Smooth muscle cell (in vitro differentiated cells): ENCODE data around the gene RAB11A. TPM values are rescaled to one million over a fixed set of nuclear protein-coding genes. Genes with fewer than 3 reads are reported as not detected.

Experiments
- DNase-seq: peaks from one replicate; lab custom pipeline; 2025; ENCODE audit not compliant: unreplicated experiment; lab: John Stamatoyannopoulos, UW
- H2AFZ ChIP-seq: fragments of 200-600 bp; sonication (generic); 2 replicates; pipeline ENCODE4 v1.6.0; 2016; ENCODE audit warnings: antibody characterized with exemption, low read depth, mild to moderate bottlenecking
- H3F3A ChIP-seq: fragments of 200-600 bp; sonication (generic); 2 replicates; pipeline ENCODE4 v1.6.0; 2017; ENCODE audit warnings: antibody characterized with exemption, low read depth
- H3K27ac ChIP-seq: fragments of 200-600 bp; sonication (generic); 2 replicates; pipeline ENCODE4 v1.5.1; 2016; ENCODE audit warnings: low read depth, mild to moderate bottlenecking
- H3K27me3 ChIP-seq: fragments of 200-600 bp; sonication (generic); 2 replicates; pipeline ENCODE4 v1.6.1; 2016; ENCODE audit warnings: low read depth, mild to moderate bottlenecking
- H3K36me3 ChIP-seq: fragments of 200-600 bp; sonication (generic); 2 replicates; pipeline ENCODE4 v1.5.1; 2016; ENCODE audit warnings: low read depth
- H3K4me1 ChIP-seq: fragments of 200-600 bp; sonication (generic); 2 replicates; pipeline ENCODE4 v1.5.1; 2016; ENCODE audit warnings: low read depth
- H3K4me2 ChIP-seq: fragments of 200-600 bp; sonication (generic); 2 replicates; pipeline ENCODE4 v1.6.0; 2016; ENCODE audit warnings: mild to moderate bottlenecking
- H3K4me3 ChIP-seq: fragments of 200-600 bp; sonication (generic); 2 replicates; pipeline ENCODE4 v1.5.1; 2016; ENCODE audit warnings: mild to moderate bottlenecking
- H3K79me2 ChIP-seq: fragments of 200-600 bp; sonication (generic); 2 replicates; pipeline ENCODE4 v1.6.0; 2016; ENCODE audit warnings: low read depth, mild to moderate bottlenecking
- H3K9ac ChIP-seq: fragments of 200-600 bp; sonication (generic); 2 replicates; pipeline ENCODE4 v1.6.0; 2016; ENCODE audit warnings: low read depth
- H3K9me3 ChIP-seq: fragments of 200-600 bp; sonication (generic); replicated peaks from 2 replicates; pipeline ENCODE4 v1.5.1; 2016; ENCODE audit warnings: low read depth
- H4K20me1 ChIP-seq: fragments of 200-600 bp; sonication (generic); 2 replicates; pipeline ENCODE4 v1.6.0; 2016; ENCODE audit warnings: low read depth
- WGBS: methylation state at CpG from one replicate; pipeline ENCODE4 v1.1.7; 2016; ENCODE audit warnings: low lambda C conversion rate; 5-methylcytosine and 5-hydroxymethylcytosine counted together
- polyA plus RNA-seq: library from polyadenylated mRNA; unstranded; fragments of >200 nt; fragmentation: Nextera tagmentation; extraction: Ambion mirVana; gene quantifications from 2 replicates; pipeline ENCODE4 v1.2.1, GENCODE V29; 2016
- total RNA-seq: library from RNA; depleted of rRNA; stranded (reverse); fragments of >200 nt; gene quantifications from 2 replicates; pipeline ENCODE4 v1.2.3, GENCODE V29; 2014
- TF ChIP-seq, protein P1 (sequence below): fragments of 200-600 bp; sonication (generic); IDR thresholded peaks from 2 replicates; pipeline ENCODE4 v1.5.1; 2017; ENCODE audit warnings: borderline replicate concordance, mild to moderate bottlenecking, antibody characterized with exemption; ENCODE audit not compliant: insufficient read depth, poor library complexity, severe bottlenecking

The RAB11A gene
- total and polyA plus RNA-seq, 2 experiments from 2014 or later = 206 to 300 TPM

DNA sequence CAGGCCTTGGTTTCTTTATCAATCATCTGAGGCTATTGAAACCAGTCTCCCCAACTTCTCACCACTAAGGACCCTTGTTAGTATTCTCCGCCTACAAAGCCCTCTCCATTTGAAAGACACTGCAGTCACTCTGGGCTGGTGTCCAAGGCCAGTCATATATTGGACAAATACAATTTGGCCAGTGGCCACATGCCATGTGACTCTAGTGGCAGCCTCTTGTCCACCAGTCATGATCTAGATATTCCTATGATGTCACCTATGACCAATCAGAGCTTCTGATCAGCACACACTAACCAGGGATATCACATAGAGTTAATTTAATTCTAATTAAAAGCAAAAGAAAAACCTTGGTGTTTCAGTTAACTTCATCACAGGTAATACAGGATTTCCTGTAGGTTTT is 68.2 kb downstream of the RAB11A start:
- Histone ChIP-seq H4K20me1 (no peaks in the 10 kb centered on the region), H3K9ac (no peak overlapping the region), H3F3A (no peaks in the 10 kb centered on the region), H3K4me2 (no peak overlapping the region), H3K4me3 (no peak overlapping the region), H3K9me3 (no peaks in the 10 kb centered on the region), H3K27ac (no peak overlapping the region), H2AFZ (no peak overlapping the region), H3K27me3 (no peaks in the 10 kb centered on the region), H3K79me2 (no peaks in the 10 kb centered on the region), H3K4me1 (no peaks in the 10 kb centered on the region), H3K36me3 (no peaks in the 10 kb centered on the region)
- WGBS = 100% methylated on average over 1 of the region's 1 CpG
- no peak for DNase-seq
- TF ChIP-seq, protein P1, sequence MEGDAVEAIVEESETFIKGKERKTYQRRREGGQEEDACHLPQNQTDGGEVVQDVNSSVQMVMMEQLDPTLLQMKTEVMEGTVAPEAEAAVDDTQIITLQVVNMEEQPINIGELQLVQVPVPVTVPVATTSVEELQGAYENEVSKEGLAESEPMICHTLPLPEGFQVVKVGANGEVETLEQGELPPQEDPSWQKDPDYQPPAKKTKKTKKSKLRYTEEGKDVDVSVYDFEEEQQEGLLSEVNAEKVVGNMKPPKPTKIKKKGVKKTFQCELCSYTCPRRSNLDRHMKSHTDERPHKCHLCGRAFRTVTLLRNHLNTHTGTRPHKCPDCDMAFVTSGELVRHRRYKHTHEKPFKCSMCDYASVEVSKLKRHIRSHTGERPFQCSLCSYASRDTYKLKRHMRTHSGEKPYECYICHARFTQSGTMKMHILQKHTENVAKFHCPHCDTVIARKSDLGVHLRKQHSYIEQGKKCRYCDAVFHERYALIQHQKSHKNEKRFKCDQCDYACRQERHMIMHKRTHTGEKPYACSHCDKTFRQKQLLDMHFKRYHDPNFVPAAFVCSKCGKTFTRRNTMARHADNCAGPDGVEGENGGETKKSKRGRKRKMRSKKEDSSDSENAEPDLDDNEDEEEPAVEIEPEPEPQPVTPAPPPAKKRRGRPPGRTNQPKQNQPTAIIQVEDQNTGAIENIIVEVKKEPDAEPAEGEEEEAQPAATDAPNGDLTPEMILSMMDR = no peak

DNA sequence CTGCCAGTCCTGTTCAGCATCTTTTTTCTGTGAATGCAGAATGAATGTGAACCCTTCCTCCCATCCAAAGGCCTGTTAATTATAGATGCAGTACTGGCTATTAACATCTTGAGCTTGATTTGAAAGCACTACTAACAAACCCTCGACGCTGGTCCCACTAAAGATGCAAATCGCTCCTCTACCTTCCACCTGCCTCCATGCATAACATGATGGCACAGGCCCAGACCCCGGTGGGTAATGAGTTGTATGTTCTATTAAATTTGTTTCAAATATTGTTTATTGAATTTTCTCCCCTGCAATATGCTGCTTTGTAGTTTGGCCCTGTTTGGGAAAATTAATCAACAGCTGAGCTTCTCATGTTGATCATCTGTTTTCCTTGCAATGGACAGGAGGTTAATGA is 69.3 kb downstream of the RAB11A start:
- no peaks in the 10 kb centered on the region for H3F3A ChIP-seq
- no peak overlapping the region for H3K27ac ChIP-seq
- no peaks in the 10 kb centered on the region for H3K27me3 ChIP-seq
- TF ChIP-seq, protein P1 = no peak
- no peaks in the 10 kb centered on the region for H3K79me2 ChIP-seq
- H4K20me1 ChIP-seq = no peaks in the 10 kb centered on the region
- H3K4me1 ChIP-seq = no peaks in the 10 kb centered on the region
- no peak overlapping the region for H3K4me3 ChIP-seq
- H3K36me3 ChIP-seq = no peaks in the 10 kb centered on the region
- no peak for DNase-seq
- WGBS = 89% methylated on average over 4 of the region's 4 CpGs
- H3K9ac ChIP-seq = no peak overlapping the region
- H2AFZ ChIP-seq = no peak overlapping the region
- H3K4me2 ChIP-seq = no peak overlapping the region
- H3K9me3 ChIP-seq = no peaks in the 10 kb centered on the region

DNA sequence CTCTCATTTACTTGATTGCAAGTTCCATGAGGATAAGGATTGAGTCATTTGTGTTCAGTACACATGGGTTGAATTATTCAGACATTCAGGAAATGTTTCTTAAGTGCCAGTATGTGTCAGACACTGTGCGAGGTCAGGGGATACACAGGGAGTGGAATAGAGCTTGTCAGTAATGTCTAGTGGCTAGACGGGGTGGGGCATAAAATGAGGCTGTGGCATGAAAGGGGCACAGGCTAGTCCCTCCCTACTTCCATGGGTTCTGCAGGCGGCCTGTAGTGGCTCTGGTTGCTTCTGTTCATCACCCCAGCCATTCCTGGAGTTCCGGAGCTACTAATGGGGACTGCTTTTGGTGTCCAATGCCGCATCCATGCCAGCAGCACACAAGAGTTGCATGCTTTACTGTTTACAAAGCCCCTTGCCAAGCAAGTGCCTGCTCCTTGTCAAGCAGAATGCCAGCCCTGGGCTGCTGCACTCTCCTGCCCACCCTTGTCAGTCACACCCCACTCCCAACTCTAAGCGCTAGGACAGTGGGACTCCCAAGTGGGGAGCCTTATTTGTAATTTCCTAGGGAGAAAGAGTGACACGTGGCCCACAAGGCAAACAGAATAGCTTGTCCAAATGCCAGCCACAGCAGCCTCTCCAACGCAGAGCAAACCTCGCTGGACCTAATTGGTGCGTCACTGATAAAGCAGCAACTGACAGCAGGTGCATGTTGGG is 70.8 kb downstream of the RAB11A start:
- Histone ChIP-seq H3K4me3 (no peak overlapping the region), H3K9ac (no peak overlapping the region), H4K20me1 (no peaks in the 10 kb centered on the region), H3K9me3 (no peaks in the 10 kb centered on the region), H3K36me3 (no peaks in the 10 kb centered on the region), H3K27me3 (no peaks in the 10 kb centered on the region), H3K79me2 (no peaks in the 10 kb centered on the region), H2AFZ (no peak overlapping the region), H3F3A (no peaks in the 10 kb centered on the region), H3K4me2 (no peak overlapping the region), H3K27ac (no peak overlapping the region), H3K4me1 (no peaks in the 10 kb centered on the region)
- 77% methylated on average over 10 of the region's 10 CpGs for WGBS
- DNase-seq = no peak
- TF ChIP-seq, protein P1 = no peak

DNA sequence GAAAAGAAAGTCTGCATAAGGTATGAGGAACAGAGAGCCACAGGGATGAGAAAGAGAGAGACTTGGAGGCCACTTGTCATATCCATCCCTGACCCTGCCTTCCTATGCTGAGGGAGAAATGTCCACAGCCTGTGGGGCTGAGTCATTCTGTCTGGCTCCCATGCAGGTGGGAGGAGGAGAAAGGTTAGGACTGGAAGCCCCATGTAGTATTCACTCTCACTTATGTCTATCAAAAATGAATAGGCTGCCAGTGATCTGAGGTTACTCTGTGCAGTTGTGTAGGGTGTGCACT is 71.3 kb downstream of the RAB11A start:
- TF ChIP-seq, protein P1 = no peak
- Histone ChIP-seq H3F3A (no peaks in the 10 kb centered on the region), H4K20me1 (no peaks in the 10 kb centered on the region), H3K4me1 (no peaks in the 10 kb centered on the region), H3K4me2 (no peak overlapping the region), H3K27ac (no peak overlapping the region), H3K27me3 (no peaks in the 10 kb centered on the region), H3K36me3 (no peaks in the 10 kb centered on the region), H2AFZ (no peak overlapping the region), H3K9me3 (no peaks in the 10 kb centered on the region), H3K79me2 (no peaks in the 10 kb centered on the region), H3K9ac (no peak overlapping the region), H3K4me3 (no peak overlapping the region)
- no peak for DNase-seq
